HepG2 (cell line): ENCODE measurements around the gene GLDN. TPM values are rescaled to one million over a fixed set of nuclear protein-coding genes. Genes with fewer than 3 reads are reported as not detected.

Experiments
- CBX5 ChIP-seq: sonication (generic); formaldehyde crosslinking; IDR thresholded peaks from 2 replicates; pipeline ENCODE4 v1.4.0; 2020; ENCODE audit warnings: missing genetic modification reagents, borderline replicate concordance
- FOXC1 ChIP-seq: sonication (generic); formaldehyde crosslinking; IDR thresholded peaks from 2 replicates; pipeline ENCODE4 v1.8.0; 2022; ENCODE audit warnings: mild to moderate bottlenecking, missing genetic modification reagents, borderline replicate concordance
- HIVEP1 ChIP-seq: sonication (generic); formaldehyde crosslinking; IDR thresholded peaks from 2 replicates; pipeline ENCODE4 v1.4.0; 2020; ENCODE audit warnings: mild to moderate bottlenecking, missing genetic modification reagents
- ISL2 ChIP-seq: sonication (generic); formaldehyde crosslinking; IDR thresholded peaks from 2 replicates; pipeline ENCODE4 v1.5.0; 2020; ENCODE audit warnings: missing genetic modification reagents
- KDM5A ChIP-seq: fragments of 200-600 bp; sonication (generic); IDR thresholded peaks from 2 replicates; pipeline ENCODE4 v1.7.0; 2018; ENCODE audit warnings: antibody characterized with exemption, mild to moderate bottlenecking, low read length, borderline replicate concordance
- NRL ChIP-seq: sonication (generic); formaldehyde crosslinking; IDR thresholded peaks from 2 replicates; pipeline ENCODE4 v1.5.0; 2020; ENCODE audit warnings: missing genetic modification reagents, mild to moderate bottlenecking, moderate library complexity, borderline replicate concordance
- PTBP1 ChIP-seq: fragments of 200-400 bp; formaldehyde crosslinking; IDR thresholded peaks from 2 replicates; pipeline ENCODE4 v1.6.1; 2018; ENCODE audit warnings: low read length, low read depth; ENCODE audit not compliant: poor library complexity, severe bottlenecking
- RAD21 ChIP-seq: fragments of 450-650 bp; formaldehyde crosslinking; IDR thresholded peaks from 2 replicates; pipeline ENCODE4 v1.5.0; 2020; ENCODE audit warnings: mild to moderate bottlenecking
- RARG ChIP-seq: sonication (generic); formaldehyde crosslinking; IDR thresholded peaks from 2 replicates; pipeline ENCODE4 v1.4.0; 2020; ENCODE audit warnings: low read depth, mild to moderate bottlenecking, missing genetic modification reagents
- SKIL ChIP-seq: sonication (generic); formaldehyde crosslinking; IDR thresholded peaks from 2 replicates; pipeline ENCODE4 v1.8.0; 2022; ENCODE audit warnings: missing genetic modification reagents, mild to moderate bottlenecking, moderate library complexity, borderline replicate concordance
- SNAPC5 ChIP-seq: sonication (generic); formaldehyde crosslinking; IDR thresholded peaks from 2 replicates; pipeline ENCODE4 v1.8.1; 2023; ENCODE audit warnings: mild to moderate bottlenecking, missing genetic modification reagents, borderline replicate concordance
- THAP8 ChIP-seq: sonication (generic); formaldehyde crosslinking; IDR thresholded peaks from 2 replicates; pipeline ENCODE4 v1.5.1; 2020; ENCODE audit warnings: missing genetic modification reagents, mild to moderate bottlenecking, borderline replicate concordance
- TP53 ChIP-seq: sonication (generic); formaldehyde crosslinking; conservative IDR thresholded peaks from 2 replicates; pipeline ENCODE4 v1.4.0; 2020; ENCODE audit warnings: missing genetic modification reagents
- ZKSCAN8 ChIP-seq: IDR thresholded peaks from 2 replicates; pipeline ENCODE4 v1.6.1; 2016; ENCODE audit warnings: borderline replicate concordance, missing genetic modification reagents, missing compliant biosample characterization
- ZMYM4 ChIP-seq: sonication (generic); formaldehyde crosslinking; IDR thresholded peaks from 2 replicates; pipeline ENCODE4 v1.8.1; 2023; ENCODE audit warnings: mild to moderate bottlenecking, missing genetic modification reagents
- ZNF281 ChIP-seq: sonication (generic); formaldehyde crosslinking; IDR thresholded peaks from 2 replicates; pipeline ENCODE4 v1.4.0; 2020; ENCODE audit warnings: missing genetic modification reagents, borderline replicate concordance
- ZNF460 ChIP-seq: sonication (generic); formaldehyde crosslinking; IDR thresholded peaks from 2 replicates; pipeline ENCODE4 v1.5.1; 2020; ENCODE audit warnings: missing genetic modification reagents, mild to moderate bottlenecking, borderline replicate concordance
- ZNF513 ChIP-seq: sonication (generic); formaldehyde crosslinking; conservative IDR thresholded peaks from 2 replicates; pipeline ENCODE4 v1.5.0; 2020; ENCODE audit warnings: missing genetic modification reagents
- ZNF597 ChIP-seq: sonication (generic); formaldehyde crosslinking; IDR thresholded peaks from 2 replicates; pipeline ENCODE4 v1.5.0; 2020; ENCODE audit warnings: missing genetic modification reagents
- ZNF660 ChIP-seq: sonication (generic); formaldehyde crosslinking; IDR thresholded peaks from 2 replicates; pipeline ENCODE4 v1.5.1; 2020; ENCODE audit warnings: mild to moderate bottlenecking, low read depth, missing genetic modification reagents, borderline replicate concordance
- polyA plus RNA-seq, 8 experiments: library from polyadenylated mRNA; depleted of rRNA in 3 of 8; stranded (reverse) in 7 of 8; unstranded in 1 of 8; fragments of >200 nt; fragmentation: Illumina TruSeq in 4 of 8; extraction: Trizol in 4 of 8; gene quantifications; 2 replicates each; pipeline versions ENCODE4 v1.2.1 to v1.2.3, GENCODE V29; 2011 to 2016; ENCODE audit warnings: low read depth in 4 of 8, missing spikeins in 1 of 8, mixed read lengths in 1 of 8; ENCODE audit not compliant: insufficient read depth in 1 of 8
- total RNA-seq, 5 experiments: library from RNA; depleted of rRNA; stranded (reverse); fragments of >200 nt; fragmentation: Illumina TruSeq; extraction: Trizol; gene quantifications; 2 replicates each; pipeline ENCODE4 v1.2.3, GENCODE V29; 2016; ENCODE audit warnings: low read depth in 1 of 5

Gene GLDN
- total and polyA plus RNA-seq, 2 of the 13 experiments (the other 11 are each of a cell fraction or from before 2014, with no cell fraction given): 0.86 to 1.0 TPM

- TF ChIP-seq ZNF513 (CRISPR knock-in tag): no peak
- TF ChIP-seq PTBP1: no peak
- no peak for TF ChIP-seq ZNF281 (CRISPR knock-in tag)
- TF ChIP-seq ZNF460 (CRISPR knock-in tag): no peak
- no peak for TF ChIP-seq HIVEP1 (CRISPR knock-in tag)
- TF ChIP-seq ZNF597 (CRISPR knock-in tag): no peak
- no peak; the same call in 1 of the 2 replicates for TF ChIP-seq SKIL (CRISPR knock-in tag)
- TF ChIP-seq NRL (CRISPR knock-in tag): no peak
- TF ChIP-seq TP53: no peak
- no peak for TF ChIP-seq RARG (CRISPR knock-in tag)
- peak; percentile 36 for TF ChIP-seq ZMYM4 (CRISPR knock-in tag)
- no peak; the same call in 1 of the 2 replicates for TF ChIP-seq ISL2 (CRISPR knock-in tag)
- TF ChIP-seq FOXC1 (CRISPR knock-in tag): no peak; the same call in 1 of the 2 replicates
- no peak for TF ChIP-seq KDM5A
- TF ChIP-seq ZNF660: no peak
- no peak for TF ChIP-seq SNAPC5
- TF ChIP-seq THAP8 (CRISPR knock-in tag): no peak
- TF ChIP-seq RAD21 (CRISPR knock-in tag): peak; percentile 6; the same call in 1 of the 2 replicates
- TF ChIP-seq ZKSCAN8: peak; percentile 55
- TF ChIP-seq CBX5: peak; percentile 34; the same call in 1 of the 2 replicates
Measured at GRCh38 chr15:51299187-51300015, 42.1 kb upstream of the GLDN start (continued).
